ENCODE results near the gene NMD3.
"Not testable (repeated sequence)": the region's sequence is repeated elsewhere in the genome, so short reads cannot be mapped to it uniquely, and the experiment has no call there.

NMD3 gene

GRCh38 chr3:161282387-161282786 is 61.3 kb downstream of the NMD3 start:
- DNase-seq (ENCODE audit: low read depth): not testable (repeated sequence)

GRCh38 chr3:161284989-161285388 is 63.9 kb downstream of the NMD3 start:
- no peak for DNase-seq (ENCODE audit: low read depth)

- DNase-seq (ENCODE audit: low read depth): no peak
Observed at GRCh38 chr3:161289174-161289573, 68.1 kb downstream of the NMD3 start.

- DNase-seq (ENCODE audit: low read depth): no peak
Observed at GRCh38 chr3:161291191-161291901, 70.2 kb downstream of the NMD3 start.

GRCh38 chr3:161293381-161293780 is 72.3 kb downstream of the NMD3 start:
- DNase-seq (ENCODE audit: low read depth): no peak

- DNase-seq (ENCODE audit: low read depth): no peak
Observed at GRCh38 chr3:161295325-161295724, 74.2 kb downstream of the NMD3 start.

- DNase-seq (ENCODE audit: low read depth): no peak
Observed at GRCh38 chr3:161296814-161297213, 75.7 kb downstream of the NMD3 start.
